Caco-2 (cell line): ENCODE data around the gene LPXN. TPM values are rescaled to one million over a fixed set of nuclear protein-coding genes. Genes with fewer than 3 reads are reported as not detected.

Source experiments
- BruUV-seq: library from RNA; stranded (reverse); fragments of 400-500 nt; replicated peaks from 2 replicates; lab custom pipeline; 2021; lab: Mats Ljungman, UMichigan
- CTCF ChIA-PET: fragments of 300-600 bp; sonication (Branson Sonifier 250); formaldehyde crosslinking; loops from one replicate; lab custom pipeline; 2022; ENCODE audit warnings: antibody characterized with exemption; lab: Charles Lee
- POLR2A ChIA-PET: fragments of 300-600 bp; sonication (Branson Sonifier 250); formaldehyde crosslinking; loops from one replicate; lab custom pipeline; 2022; ENCODE audit warnings: antibody characterized with exemption; lab: Charles Lee
- DNase-seq, 2 experiments: peaks; one replicate each; pipeline versions ENCODE4 v3.0.0 to v3.0.0-alpha.2; 2020 to 2022
- H3K27me3 ChIP-seq: replicated peaks from 2 replicates; pipeline ENCODE4 v1.6.0; 2011; ENCODE audit warnings: low read length; ENCODE audit not compliant: control insufficient read depth, insufficient read depth
- H3K36me3 ChIP-seq: 2 replicates; pipeline ENCODE4 v1.5.1; 2011; ENCODE audit warnings: low read length; ENCODE audit not compliant: control insufficient read depth, insufficient read depth
- H3K4me1 ChIP-seq: fragments of 250-450 bp; sonication (Bioruptor Pico); 2 replicates; pipeline ENCODE4 v1.5.1; 2020; ENCODE audit warnings: mild to moderate bottlenecking
- H3K4me3 ChIP-seq: 2 replicates; pipeline ENCODE4 v1.5.1; 2011; ENCODE audit warnings: low read depth, mild to moderate bottlenecking, control low read depth, low read length
- H3K9me3 ChIP-seq: fragments of 250-450 bp; sonication (Bioruptor Pico); 2 replicates; pipeline ENCODE4 v1.5.1; 2020; ENCODE audit warnings: mild to moderate bottlenecking, moderate library complexity
- H3K27ac Mint-ChIP-seq: one replicate; pipeline ENCODE4 v1.8.0; 2022; ENCODE audit warnings: mixed read lengths; ENCODE audit not compliant: unreplicated experiment
- H3K27me3 Mint-ChIP-seq: one replicate; pipeline ENCODE4 v1.8.0; 2022; ENCODE audit warnings: mixed read lengths; ENCODE audit not compliant: insufficient read depth, unreplicated experiment
- H3K36me3 Mint-ChIP-seq: one replicate; pipeline ENCODE4 v1.8.0; 2022; ENCODE audit warnings: mild to moderate bottlenecking, mixed read lengths; ENCODE audit not compliant: insufficient read depth, unreplicated experiment
- H3K4me1 Mint-ChIP-seq: one replicate; pipeline ENCODE4 v1.8.0; 2022; ENCODE audit warnings: low read depth, mixed read lengths; ENCODE audit not compliant: unreplicated experiment
- H3K4me3 Mint-ChIP-seq: one replicate; pipeline ENCODE4 v1.8.0; 2022; ENCODE audit warnings: mild to moderate bottlenecking, moderate library complexity, mixed read lengths; ENCODE audit not compliant: unreplicated experiment
- H3K9me3 Mint-ChIP-seq: one replicate; pipeline ENCODE4 v1.8.0; 2022; ENCODE audit warnings: mixed read lengths; ENCODE audit not compliant: unreplicated experiment
- intact Hi-C: fragments of 100-400 bp; cut with micrococcal nuclease; formaldehyde crosslinking; loops from one replicate; pipeline ENCODE4 v1.10.0; 2022; ENCODE audit not compliant: unreplicated experiment
- total RNA-seq: library from RNA; stranded (reverse); gene quantifications from 2 replicates; pipeline ENCODE4 v1.2.3, GENCODE V29; 2022
- TF ChIP-seq, protein P1 (sequence below), 2 experiments: fragments of 200-600 bp in 1 of 2; IDR thresholded peaks; 1 replicate in 1 of 2; 2 replicates in 1 of 2; pipeline versions ENCODE4 v1.5.1 to v1.8.0; 2011 to 2022; ENCODE audit warnings: antibody characterized with exemption in 1 of 2, control low read depth in 1 of 2, inconsistent platforms in 1 of 2, low read depth in 1 of 2, low read length in 1 of 2, mild to moderate bottlenecking in 1 of 2, moderate library complexity in 1 of 2; ENCODE audit not compliant: insufficient read depth in 1 of 2, severe bottlenecking in 1 of 2, unreplicated experiment in 1 of 2

The LPXN gene
- total RNA-seq, 1 experiment from 2014 or later, result 2.1 TPM

DNA sequence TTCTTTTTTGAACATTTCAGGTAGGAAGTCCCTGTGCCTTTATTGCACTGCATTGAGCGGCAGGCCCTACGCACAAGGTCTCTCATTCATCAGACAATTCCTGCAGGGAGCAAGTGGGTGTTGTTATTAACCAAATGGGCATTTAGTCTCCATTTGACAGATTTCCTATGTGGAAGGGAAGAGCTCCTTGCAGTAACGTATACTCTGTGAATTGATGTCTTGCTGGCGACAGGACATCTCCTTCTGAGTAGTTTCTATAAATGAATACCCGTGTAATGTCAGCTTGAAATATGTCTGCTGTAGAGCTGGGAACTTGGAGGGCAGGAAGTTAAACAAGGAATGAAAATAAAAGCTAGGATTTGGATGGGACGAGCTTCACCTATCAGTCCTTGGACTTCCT lies 71.4 kb downstream of the LPXN start:
- Mint-ChIP-seq H3K27me3 (peaks cover 16% of the 10 kb centered on the region), H3K4me1 (no peaks in the 10 kb centered on the region), H3K9me3 (no peaks in the 10 kb centered on the region), H3K36me3 (no peaks in the 10 kb centered on the region), H3K4me3 (no peak overlapping the region), H3K27ac (no peak overlapping the region)
- ChIA-PET POLR2A (no interaction called here), CTCF (no interaction called here)
- Histone ChIP-seq H3K27me3 (no peaks in the 10 kb centered on the region), H3K4me3 (no peak overlapping the region), H3K36me3 (no peaks in the 10 kb centered on the region), H3K4me1 (no peaks in the 10 kb centered on the region), H3K9me3 (no peaks in the 10 kb centered on the region)
- TF ChIP-seq, protein P1, sequence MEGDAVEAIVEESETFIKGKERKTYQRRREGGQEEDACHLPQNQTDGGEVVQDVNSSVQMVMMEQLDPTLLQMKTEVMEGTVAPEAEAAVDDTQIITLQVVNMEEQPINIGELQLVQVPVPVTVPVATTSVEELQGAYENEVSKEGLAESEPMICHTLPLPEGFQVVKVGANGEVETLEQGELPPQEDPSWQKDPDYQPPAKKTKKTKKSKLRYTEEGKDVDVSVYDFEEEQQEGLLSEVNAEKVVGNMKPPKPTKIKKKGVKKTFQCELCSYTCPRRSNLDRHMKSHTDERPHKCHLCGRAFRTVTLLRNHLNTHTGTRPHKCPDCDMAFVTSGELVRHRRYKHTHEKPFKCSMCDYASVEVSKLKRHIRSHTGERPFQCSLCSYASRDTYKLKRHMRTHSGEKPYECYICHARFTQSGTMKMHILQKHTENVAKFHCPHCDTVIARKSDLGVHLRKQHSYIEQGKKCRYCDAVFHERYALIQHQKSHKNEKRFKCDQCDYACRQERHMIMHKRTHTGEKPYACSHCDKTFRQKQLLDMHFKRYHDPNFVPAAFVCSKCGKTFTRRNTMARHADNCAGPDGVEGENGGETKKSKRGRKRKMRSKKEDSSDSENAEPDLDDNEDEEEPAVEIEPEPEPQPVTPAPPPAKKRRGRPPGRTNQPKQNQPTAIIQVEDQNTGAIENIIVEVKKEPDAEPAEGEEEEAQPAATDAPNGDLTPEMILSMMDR (IDR thresholded peaks at IDR 0.05; ENCODE audit: insufficient read depth in 1 of 2, low read depth in 1 of 2, low read length in 1 of 2, severe bottlenecking in 1 of 2, unreplicated experiment in 1 of 2), result no peak
- DNase-seq, result no peak
- intact Hi-C loops, result no loop called here
- BruUV-seq, result no TSS peak

DNA sequence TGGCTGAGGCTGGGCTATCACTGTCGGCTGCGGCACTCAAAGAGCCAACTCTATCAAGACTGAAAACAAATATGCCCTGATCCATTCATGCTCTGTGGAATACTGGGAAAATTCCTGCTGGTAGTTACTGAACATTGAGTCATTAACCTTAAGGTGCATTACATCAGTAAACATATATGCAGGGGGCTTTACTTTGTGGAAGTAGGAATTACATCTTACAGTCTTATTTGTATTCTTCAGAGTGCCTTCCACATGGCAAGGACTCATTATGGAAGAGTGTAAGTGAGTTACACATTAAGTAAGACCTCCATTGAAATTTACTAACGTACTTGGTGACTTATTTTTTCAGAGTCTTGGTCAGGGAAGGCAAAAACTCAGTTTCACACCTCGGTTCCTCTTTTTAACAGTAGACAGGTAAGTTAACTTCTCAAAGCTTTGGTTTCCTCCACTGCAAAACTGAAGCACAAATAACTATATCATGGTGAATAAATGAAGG lies 72.2 kb downstream of the LPXN start:
- H3K4me1 Mint-ChIP-seq, result no peaks in the 10 kb centered on the region
- Histone ChIP-seq H3K9me3 (no peaks in the 10 kb centered on the region), H3K4me1 (no peaks in the 10 kb centered on the region), H3K4me3 (no peak overlapping the region), H3K27me3 (no peaks in the 10 kb centered on the region), H3K36me3 (no peaks in the 10 kb centered on the region)
- no peak for DNase-seq
- peaks cover 16% of the 10 kb centered on the region for H3K27me3 Mint-ChIP-seq
- BruUV-seq, result no TSS peak
- CTCF ChIA-PET, result no interaction called here
- H3K27ac Mint-ChIP-seq, result no peak overlapping the region
- H3K9me3 Mint-ChIP-seq, result no peaks in the 10 kb centered on the region
- TF ChIP-seq, protein P1 (IDR thresholded peaks at IDR 0.05; ENCODE audit: insufficient read depth in 1 of 2, low read depth in 1 of 2, low read length in 1 of 2, severe bottlenecking in 1 of 2, unreplicated experiment in 1 of 2), result no peak
- no peak overlapping the region for H3K4me3 Mint-ChIP-seq
- POLR2A ChIA-PET, result no interaction called here
- intact Hi-C loops, result no loop called here
- H3K36me3 Mint-ChIP-seq, result no peaks in the 10 kb centered on the region

DNA sequence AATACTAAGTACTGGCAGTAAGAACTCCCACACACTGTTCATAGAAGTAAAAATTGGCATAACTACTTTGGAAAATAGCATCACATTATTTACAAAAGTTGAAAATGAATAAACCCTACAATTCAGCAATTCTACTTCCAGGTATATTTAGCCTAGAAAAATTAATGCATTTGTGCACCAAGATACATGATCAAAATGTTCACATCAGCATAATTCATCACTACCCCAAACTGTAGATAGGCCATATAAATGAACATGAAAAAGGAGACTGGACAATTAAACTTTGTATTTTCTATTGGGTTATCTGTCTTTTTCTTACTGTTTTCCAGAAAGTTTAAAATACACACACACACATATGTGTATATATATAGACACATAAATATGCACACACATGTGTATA lies 73.7 kb downstream of the LPXN start:
- POLR2A ChIA-PET, result no interaction called here
- Histone ChIP-seq H3K4me3 (no peak overlapping the region), H3K9me3 (no peaks in the 10 kb centered on the region), H3K4me1 (no peaks in the 10 kb centered on the region), H3K27me3 (no peaks in the 10 kb centered on the region), H3K36me3 (no peaks in the 10 kb centered on the region)
- Mint-ChIP-seq H3K27me3 (peaks cover 12% of the 10 kb centered on the region), H3K36me3 (no peaks in the 10 kb centered on the region), H3K9me3 (no peaks in the 10 kb centered on the region), H3K4me3 (no peak overlapping the region), H3K27ac (no peak overlapping the region), H3K4me1 (no peaks in the 10 kb centered on the region)
- intact Hi-C loops, result no loop called here
- CTCF ChIA-PET, result no interaction called here
- TF ChIP-seq, protein P1 (IDR thresholded peaks at IDR 0.05; ENCODE audit: insufficient read depth in 1 of 2, low read depth in 1 of 2, low read length in 1 of 2, severe bottlenecking in 1 of 2, unreplicated experiment in 1 of 2), result no peak
- no peak for DNase-seq
- BruUV-seq, result no TSS peak
